NT2/D1 (cell line): Measurements from ENCODE around the gene TTLL11.

Experiments used
- DNase-seq: peaks from one replicate; pipeline ENCODE4 v3.0.0-alpha.2; 2011; ENCODE audit warnings: low read depth, low spot score
- H3K27me3 ChIP-seq: 2 replicates; pipeline ENCODE4 v1.6.0; 2011; ENCODE audit warnings: mild to moderate bottlenecking; ENCODE audit not compliant: insufficient read length, insufficient read depth
- H3K36me3 ChIP-seq: 2 replicates; pipeline ENCODE4 v1.6.1; 2011; ENCODE audit warnings: mild to moderate bottlenecking, low read length, mixed read lengths; ENCODE audit not compliant: insufficient read depth, insufficient read length
- H3K4me1 ChIP-seq: 2 replicates; pipeline ENCODE4 v1.5.1; 2011; ENCODE audit not compliant: insufficient read depth, insufficient read length
- H3K4me3 ChIP-seq: 2 replicates; pipeline ENCODE4 v1.5.1; 2011; ENCODE audit warnings: low read depth; ENCODE audit not compliant: insufficient read length
- H3K9ac ChIP-seq: 2 replicates; pipeline ENCODE4 v1.6.0; 2011; ENCODE audit warnings: low read depth; ENCODE audit not compliant: insufficient read length
- H3K9me3 ChIP-seq: 2 replicates; pipeline ENCODE4 v1.5.1; 2011; ENCODE audit warnings: mild to moderate bottlenecking, low read length; ENCODE audit not compliant: insufficient read depth
- SUZ12 ChIP-seq: IDR thresholded peaks from 2 replicates; pipeline ENCODE4 v1.6.1; 2011; ENCODE audit not compliant: insufficient read length, insufficient read depth; ENCODE audit errors: extremely low read depth
- YY1 ChIP-seq: IDR thresholded peaks from 2 replicates; pipeline ENCODE4 v1.6.1; 2011; ENCODE audit not compliant: insufficient read length, insufficient read depth
- ZNF274 ChIP-seq: IDR thresholded peaks from 2 replicates; pipeline ENCODE4 v1.6.1; 2011; ENCODE audit warnings: mild to moderate bottlenecking, low read depth, low read length

Gene TTLL11

DNA sequence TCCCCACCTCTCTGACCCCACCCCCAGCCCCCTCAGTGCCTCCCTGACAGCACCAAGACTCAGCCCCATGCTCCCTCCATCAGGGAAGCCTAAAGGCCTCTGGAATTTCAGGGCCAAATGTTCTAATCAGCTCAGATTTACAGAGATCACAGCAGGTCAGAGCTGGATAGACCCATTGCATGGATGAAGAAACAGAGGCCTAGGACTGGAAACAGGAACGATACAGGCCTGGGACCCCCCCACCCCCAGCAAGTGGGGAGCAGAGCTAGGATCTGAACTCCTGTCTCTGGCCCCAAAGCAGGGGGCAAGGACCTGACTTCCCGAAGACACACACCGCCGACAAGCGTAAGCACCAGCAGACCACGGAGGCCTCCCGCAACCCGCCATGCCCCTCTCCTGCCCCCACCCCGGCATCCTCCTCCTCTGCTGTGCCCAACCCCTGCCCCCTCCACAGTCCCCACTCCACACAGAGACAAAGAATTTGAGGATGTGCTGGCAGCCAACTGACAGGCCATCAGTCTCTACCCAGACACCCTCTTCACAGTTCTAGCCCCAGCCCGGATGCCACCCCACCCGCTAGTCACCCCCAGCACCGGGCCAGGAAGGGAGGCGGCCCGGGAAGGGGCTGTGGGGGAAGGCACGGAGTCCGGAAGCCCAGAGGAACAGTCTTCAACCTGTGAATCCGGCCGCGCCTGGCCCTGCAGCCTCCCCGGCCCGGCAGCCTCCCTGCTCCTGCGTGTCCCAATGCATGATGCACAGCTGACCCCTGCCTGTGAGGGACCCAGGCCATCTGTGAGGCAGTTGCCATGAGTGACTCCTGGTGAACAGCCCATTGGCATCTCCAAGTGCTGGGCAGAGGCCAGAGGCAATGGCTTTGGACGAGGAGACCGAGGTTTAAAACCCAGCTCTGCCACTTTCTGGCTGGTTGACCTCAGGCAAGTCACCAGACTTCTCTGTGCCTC, 35.2 kb upstream of the TTLL11 start:
- Histone ChIP-seq H3K9me3 (no peaks in the 10 kb centered on the region), H3K4me3 (no peak overlapping the region), H3K27me3 (peaks cover 64% of the 10 kb centered on the region), H3K9ac (no peak overlapping the region), H3K4me1 (peaks cover 38% of the 10 kb centered on the region), H3K36me3 (no peaks in the 10 kb centered on the region)
- DNase-seq, result no peak
- TF ChIP-seq YY1 (no peak), ZNF274 (no peak), SUZ12 (no peak)

DNA sequence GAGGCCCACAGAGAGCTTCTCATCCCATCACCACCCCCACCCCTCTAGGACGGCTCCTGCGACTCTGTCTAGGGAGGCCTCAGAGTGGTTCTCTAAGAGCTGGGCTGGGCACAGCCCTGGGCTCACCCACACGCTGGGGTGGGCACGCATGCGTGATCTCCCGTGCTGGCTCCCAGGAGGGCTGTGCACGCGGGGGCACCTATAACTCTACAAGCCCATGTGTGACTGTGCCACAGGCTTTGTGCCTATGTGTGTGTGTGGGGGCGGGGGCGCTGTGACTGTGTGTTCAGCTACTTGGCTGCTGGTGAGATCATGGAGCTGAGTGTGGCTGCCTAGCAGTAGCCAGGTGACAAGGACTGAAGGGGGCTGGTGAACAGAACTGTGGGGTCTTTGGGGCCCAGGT, 34.3 kb upstream of the TTLL11 start:
- no peak for DNase-seq
- Histone ChIP-seq H3K27me3 (peaks cover 55% of the 10 kb centered on the region), H3K9ac (peak overlapping the region; percentile 21), H3K4me3 (no peak overlapping the region), H3K9me3 (no peaks in the 10 kb centered on the region), H3K4me1 (peaks cover 36% of the 10 kb centered on the region), H3K36me3 (no peaks in the 10 kb centered on the region)
- TF ChIP-seq SUZ12, result peak; percentile 62
- no peak for TF ChIP-seq ZNF274
- TF ChIP-seq YY1, result no peak

DNA sequence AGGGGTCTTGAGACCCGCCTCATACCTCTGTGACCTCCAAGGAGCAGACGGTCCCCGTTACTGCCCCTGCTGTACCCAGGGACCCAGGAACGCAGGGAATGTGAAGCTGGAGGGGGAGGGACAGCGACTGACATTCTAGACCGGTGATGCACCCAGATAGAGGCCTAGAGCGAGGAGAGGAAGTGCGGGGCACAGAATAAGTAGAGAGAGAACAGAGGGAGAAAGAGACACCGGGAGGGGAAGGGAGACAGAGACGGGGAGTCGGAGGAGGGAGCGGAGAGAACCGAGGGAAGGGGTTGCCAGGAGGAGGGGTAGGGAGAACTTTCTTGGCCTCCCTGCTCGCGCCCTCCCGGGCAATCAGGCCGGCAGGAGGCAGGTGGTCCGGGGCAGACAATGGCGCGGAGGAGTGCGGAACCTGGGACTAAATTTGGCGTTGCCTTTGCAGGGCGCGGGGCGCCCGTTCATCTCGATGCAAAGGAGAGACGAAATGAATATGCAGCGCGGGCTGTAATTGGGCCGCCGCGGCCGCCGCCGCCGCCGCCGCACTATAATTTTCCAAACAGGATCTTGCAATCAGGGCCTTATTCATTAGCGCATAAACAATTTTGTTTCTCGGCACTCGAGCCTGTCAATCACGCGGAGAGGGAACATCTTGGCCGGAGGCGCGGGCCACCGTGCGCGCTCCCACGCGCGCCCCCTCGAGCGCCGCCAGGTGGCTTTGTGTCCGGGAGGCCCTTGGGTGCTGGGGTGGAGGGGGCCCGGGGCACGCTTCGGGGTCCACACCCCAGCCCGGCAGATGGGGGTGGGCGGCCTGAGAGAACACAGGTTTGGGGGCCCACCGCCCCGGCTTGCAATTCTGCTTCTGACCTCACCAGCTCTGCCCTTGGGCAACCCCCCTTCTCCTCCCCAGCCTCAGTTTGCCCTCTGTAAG, 33.5 kb upstream of the TTLL11 start:
- no peaks in the 10 kb centered on the region for H3K9me3 ChIP-seq
- peaks cover 49% of the 10 kb centered on the region for H3K27me3 ChIP-seq
- H3K9ac ChIP-seq, result peak overlapping the region; percentile 78
- no peak for DNase-seq
- H3K4me3 ChIP-seq, result peak overlapping the region; percentile 47
- H3K36me3 ChIP-seq, result no peaks in the 10 kb centered on the region
- TF ChIP-seq SUZ12, result no peak
- H3K4me1 ChIP-seq, result peaks cover 35% of the 10 kb centered on the region

DNA sequence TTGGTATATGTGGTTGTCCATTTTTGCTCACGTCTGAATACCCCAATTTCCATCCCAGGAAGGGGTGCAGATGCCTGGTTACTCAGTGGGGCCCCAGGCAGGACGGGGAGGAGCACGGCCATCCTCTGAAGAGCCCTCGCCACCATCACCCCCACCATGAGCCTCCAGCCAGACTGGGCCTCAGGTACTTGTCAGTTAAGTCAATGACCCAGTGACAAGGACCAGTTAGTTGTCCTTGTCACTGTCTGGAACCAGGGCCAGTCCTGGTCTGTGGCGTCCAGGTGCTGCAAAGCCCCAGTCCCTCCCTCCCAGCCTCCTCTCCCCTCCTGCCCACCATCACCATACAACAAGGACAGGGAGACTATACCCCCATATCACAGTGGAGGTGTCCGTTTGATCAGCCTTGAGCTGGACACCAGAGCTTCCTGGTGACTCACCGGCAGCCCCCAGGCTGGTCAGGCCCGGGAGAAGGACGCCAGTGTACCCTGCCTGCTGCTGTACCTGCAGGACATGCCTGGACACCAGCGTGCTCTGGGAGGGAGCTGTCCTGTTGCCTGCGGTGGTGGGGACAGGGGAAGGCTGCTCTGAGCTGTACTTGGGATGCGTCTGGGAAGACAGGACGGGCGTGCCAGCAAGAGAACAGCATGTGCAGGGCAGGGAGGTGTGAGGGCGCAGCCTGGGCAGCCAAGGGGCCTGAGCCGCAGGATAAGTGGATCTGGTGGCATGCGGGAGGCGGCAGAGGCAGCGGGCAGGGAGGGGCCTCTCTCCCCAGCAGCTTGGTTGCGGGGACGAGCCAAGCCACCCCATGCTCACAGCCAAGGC, 32.6 kb upstream of the TTLL11 start:
- no peaks in the 10 kb centered on the region for H3K36me3 ChIP-seq
- H3K4me1 ChIP-seq, result peaks cover 27% of the 10 kb centered on the region
- peaks cover 41% of the 10 kb centered on the region for H3K27me3 ChIP-seq
- no peak for DNase-seq
- H3K9ac ChIP-seq, result peak overlapping the region; percentile 78
- TF ChIP-seq YY1 (no peak), SUZ12 (no peak), ZNF274 (no peak)
- no peaks in the 10 kb centered on the region for H3K9me3 ChIP-seq
- H3K4me3 ChIP-seq, result peak overlapping the region; percentile 47

DNA sequence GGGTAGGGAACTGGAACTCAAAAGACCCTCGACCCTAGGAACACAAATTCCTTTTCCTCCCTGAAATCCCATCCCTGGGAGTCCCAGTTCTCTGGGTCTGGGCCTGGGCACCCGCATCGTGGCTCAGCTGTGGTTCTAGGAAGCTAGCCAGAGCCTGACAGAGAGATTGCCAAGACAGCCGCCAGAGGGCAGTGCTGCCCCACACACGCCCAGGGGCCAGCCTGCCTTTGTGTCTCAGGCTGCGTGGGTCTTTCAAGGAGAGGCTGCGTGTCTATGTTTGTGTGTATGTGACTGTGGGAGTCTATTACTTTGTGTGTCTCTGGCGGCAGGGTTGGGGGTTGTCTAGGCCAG, 32.0 kb upstream of the TTLL11 start:
- Histone ChIP-seq H3K4me3 (no peak overlapping the region), H3K9me3 (no peaks in the 10 kb centered on the region)
- DNase-seq, result no peak

DNA sequence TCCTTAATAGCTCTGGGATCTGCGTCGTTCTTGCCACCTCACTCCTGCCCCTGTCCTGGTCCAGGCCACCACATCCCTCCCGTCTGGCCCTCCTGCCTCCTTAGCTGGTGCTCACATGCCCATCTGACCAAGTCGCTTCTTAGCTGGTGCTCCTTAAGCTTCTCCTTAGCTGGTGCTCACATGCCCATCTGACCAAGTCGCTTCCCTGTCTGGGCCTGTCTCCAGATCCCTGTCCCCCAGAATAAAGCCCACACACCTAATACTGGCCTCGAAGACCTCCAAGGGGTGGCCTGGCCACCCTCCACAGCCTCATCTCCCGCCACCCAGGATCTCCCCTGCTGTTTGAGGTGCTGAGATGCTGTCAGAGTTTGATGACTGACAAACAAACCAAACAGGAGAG, 31.4 kb upstream of the TTLL11 start:
- H3K4me3 ChIP-seq, result no peak overlapping the region
- no peak for TF ChIP-seq ZNF274
- no peak for TF ChIP-seq SUZ12
- no peak overlapping the region for H3K9ac ChIP-seq

More for the DNA sequence above, 32.0 kb upstream of the TTLL11 start:
- Histone ChIP-seq H3K27me3 (peaks cover 36% of the 10 kb centered on the region), H3K9ac (no peak overlapping the region), H3K4me1 (peaks cover 25% of the 10 kb centered on the region), H3K36me3 (no peaks in the 10 kb centered on the region)
- no peak for TF ChIP-seq YY1
- no peak for TF ChIP-seq SUZ12
- no peak for TF ChIP-seq ZNF274

More for the DNA sequence above, 31.4 kb upstream of the TTLL11 start:
- peaks cover 25% of the 10 kb centered on the region for H3K4me1 ChIP-seq
- no peaks in the 10 kb centered on the region for H3K36me3 ChIP-seq
- no peak for DNase-seq
- H3K9me3 ChIP-seq, result no peaks in the 10 kb centered on the region
- H3K27me3 ChIP-seq, result peaks cover 31% of the 10 kb centered on the region
